ENCODE measurements around the gene MCM3AP. TPM values are rescaled to one million over a fixed set of nuclear protein-coding genes. Genes with fewer than 3 reads are reported as not detected.
A peak's percentile ranks its signal among the peaks of the same experiment; 100 is the strongest.
"Not testable (repeated sequence)": the region's sequence is repeated elsewhere in the genome, so short reads cannot be mapped to it uniquely, and the experiment has no call there.

The MCM3AP gene
- total RNA-seq, 1 donor from 2014 or later, result 107 TPM

DNA sequence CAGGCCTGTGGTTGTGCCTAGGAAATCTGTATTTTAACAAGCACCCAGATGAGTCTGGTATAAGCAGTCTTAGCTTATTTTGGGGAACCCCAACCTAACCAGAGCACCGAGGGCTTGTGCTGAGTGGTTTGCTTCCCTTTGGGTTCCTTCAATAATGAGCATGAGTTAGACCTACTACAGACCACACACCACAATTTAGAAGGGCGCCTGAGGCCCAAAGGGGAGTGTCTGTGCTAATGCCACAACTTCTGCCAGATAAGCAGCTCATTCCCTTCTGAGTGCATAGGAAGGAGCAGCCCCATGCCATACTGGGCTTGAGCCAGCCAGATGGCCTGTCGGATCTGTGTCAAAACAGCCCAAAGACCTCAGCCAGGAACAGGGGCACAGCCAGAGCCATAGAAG is 41.5 kb downstream of the MCM3AP start:
- DNase-seq (ENCODE audit: low spot score), result no peak

GRCh38 chr21:46243325-46243724 is 42.1 kb downstream of the MCM3AP start:
- DNase-seq (ENCODE audit: low spot score), result no peak

DNA sequence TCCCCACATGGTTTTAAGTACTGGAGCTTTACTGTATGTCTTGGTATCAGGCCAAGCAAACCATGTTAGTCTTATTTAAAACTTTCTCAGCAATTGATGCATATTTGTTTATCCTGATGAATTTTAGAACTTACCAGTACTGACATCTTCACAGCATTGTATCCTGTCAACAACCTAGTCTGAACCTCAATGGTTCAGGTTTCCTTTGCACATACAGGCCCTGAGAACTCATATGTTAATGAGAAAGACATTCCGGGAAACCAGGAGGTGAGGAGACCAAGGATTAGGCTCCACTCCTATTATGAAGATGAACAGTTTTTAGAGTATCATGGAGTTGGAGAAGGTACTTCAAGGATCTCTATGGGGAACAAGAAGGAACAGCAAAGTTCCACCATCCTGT is 43.8 kb downstream of the MCM3AP start:
- DNase-seq (ENCODE audit: low spot score), result not testable (repeated sequence)

GRCh38 chr21:46239817-46240325 is 45.5 kb downstream of the MCM3AP start:
- no peak for DNase-seq (ENCODE audit: low spot score)

DNA sequence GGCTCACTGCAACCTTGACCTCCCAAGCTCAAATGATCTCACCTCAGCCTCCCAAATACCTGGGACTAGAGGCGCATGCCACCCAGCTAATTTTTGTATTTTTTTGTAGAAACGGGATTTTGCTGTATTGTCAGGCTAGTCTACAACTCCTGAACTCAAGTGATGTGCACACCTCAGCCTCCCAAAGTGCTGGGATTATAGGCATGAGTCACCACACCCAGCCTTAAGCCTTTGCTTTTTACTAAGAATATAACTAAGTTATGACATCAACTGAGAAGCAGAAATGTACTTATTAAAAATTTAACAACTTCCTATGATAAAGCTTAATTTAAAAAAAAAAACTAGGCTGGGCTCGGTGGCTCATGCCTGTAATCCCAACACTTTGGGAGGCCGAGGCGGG is 47.9 kb downstream of the MCM3AP start:
- no peak for DNase-seq (ENCODE audit: low spot score)

DNA sequence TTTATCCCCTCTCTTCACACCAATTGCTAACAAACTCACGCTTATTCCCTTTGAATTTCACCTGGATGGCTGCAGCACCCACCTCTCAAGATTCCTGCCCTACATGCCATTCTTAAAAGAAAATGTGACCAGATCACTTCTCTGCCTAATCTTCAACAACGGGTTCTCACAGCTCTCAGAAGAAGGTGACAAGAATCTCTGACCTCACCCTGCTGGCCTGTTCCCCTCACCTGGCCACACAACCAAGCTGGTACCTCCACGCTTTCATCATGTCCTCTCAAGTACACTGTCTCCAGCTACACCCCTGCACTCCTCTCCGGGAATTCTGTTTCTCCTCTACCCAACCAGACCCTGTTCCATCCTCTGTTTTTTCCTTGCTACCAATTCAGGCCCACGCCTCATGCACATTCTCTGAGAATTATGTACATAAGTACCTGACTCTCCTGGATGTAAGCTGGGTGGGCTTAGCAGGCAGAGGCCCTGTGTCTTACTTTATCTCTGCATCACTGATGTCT is 50.9 kb downstream of the MCM3AP start:
- no peak for DNase-seq (ENCODE audit: low spot score)

DNA sequence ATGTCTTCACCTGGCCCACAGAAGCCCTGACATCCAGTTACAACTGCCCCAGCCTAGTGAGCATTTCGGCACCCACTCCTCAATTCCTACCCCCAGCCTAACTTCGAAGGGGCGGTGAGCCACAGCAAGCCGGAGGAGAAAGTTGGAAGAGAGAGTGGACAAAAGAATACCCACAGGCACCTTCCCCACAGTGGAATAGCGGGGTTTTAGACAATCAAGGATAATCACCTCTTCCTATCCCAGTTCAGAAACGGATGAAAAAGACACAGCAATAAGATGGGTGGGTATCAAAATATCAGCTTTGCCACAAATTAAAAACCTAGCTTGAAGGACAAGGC is 55.5 kb downstream of the MCM3AP start:
- DNase-seq (ENCODE audit: low spot score), result no peak

DNA sequence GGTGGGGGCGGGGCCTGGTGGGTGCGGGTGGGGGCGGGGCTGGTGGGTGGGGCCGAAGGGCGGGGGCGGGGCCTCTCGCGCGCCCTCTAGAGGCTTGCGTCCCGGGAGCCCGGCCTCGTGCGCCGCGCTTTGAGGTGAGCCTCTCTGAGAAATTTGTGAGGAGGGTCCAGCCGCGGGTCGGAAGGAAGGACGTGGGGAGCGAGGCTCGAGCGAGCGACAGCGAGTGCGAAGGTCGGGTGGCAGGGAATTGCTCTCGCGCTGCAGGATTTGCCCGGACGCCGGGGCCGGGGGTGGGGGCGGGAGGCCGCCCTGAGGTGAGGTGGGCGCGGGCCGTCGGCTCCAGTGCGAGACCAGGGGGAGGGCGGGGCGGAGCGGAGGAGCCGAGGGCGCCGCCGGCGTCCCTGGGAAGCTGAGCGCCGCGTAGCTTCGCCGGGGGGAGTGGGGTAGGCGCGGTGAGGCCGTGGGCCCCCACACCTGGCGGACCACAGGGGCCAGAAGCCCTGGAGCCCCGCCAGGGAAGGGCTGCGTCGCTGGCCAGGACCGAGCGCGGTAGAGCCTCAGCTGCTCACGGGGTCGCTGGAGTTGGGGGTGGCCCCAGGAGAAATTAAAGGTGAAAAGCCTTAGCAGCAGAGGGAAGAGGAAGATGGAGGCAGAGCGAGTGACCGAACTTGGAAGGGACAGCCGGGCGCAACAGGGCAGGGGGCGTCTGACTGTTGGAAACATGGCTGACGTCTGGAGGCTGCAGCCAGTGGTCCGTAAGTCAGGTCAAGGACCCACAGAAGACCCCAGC is 56.1 kb downstream of the MCM3AP start:
- DNase-seq (ENCODE audit: low spot score), result no peak

- peak; percentile 98 for DNase-seq (ENCODE audit: low spot score)
Measured at GRCh38 chr21:46228345-46229051, 56.9 kb downstream of the MCM3AP start, which contains the start of gene LSS. TSS of gene LSS (minus strand) at chr21:46228774. CDS start at chr21:46228745, 29 bp downstream.

DNA sequence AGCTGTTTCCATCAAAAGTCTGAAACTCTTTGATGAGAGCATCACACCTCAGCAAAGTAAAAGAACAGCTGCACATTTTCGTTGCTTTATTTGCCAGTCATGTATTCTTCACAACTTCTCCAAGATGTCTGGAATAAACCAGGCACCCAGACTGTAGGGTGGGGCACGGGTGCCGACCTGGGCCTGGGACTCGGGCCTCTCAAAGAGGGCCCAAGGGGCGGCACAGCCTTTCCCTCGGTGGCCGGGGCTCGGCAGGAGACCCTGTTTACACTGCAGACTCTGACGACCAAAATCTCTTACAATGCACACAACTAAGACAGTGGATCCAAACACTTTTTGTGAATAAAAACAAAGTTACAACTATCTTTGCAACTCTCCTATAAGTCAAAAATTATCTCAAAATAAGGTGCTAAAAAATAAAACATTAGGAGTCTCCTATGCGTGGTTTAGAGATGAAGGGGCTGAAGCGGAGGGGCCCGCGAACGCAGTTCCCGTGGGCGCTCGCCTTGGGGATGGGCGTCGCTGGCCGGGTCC is 57.5 kb downstream of the MCM3AP start:
- DNase-seq (ENCODE audit: low spot score), result no peak

DNA sequence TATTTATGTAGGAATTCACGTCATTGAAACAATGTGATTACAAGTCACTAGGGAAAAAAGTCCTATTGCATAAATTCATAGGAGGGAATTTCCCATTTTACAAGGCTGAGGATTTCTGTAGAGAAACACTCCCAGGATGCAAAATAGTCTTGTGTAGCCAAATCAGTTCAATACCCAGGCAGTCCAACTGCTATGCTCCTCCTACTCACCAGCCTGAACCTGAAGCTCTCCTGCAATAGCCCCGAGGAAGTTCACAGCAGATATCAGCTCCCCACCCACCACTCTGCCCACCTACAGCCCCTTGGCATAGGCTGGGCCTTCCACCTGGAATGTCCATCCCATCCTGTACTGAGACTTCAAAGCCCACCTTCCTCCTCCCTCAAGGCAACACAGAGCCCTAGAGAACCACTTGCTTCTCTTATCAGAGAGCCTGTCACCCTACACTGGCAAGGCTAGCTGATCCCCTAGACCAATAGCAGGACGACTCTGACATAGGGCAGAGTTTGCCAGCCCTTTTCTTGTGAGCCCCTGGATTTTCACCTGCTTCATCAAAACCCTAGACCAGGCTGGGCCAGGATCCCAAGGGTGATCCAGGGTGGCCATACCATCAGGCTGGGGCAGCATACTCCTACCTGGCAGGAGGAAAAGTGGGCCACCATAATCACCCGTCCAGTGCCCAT is 58.4 kb downstream of the MCM3AP start:
- no peak for DNase-seq (ENCODE audit: low spot score)

DNA sequence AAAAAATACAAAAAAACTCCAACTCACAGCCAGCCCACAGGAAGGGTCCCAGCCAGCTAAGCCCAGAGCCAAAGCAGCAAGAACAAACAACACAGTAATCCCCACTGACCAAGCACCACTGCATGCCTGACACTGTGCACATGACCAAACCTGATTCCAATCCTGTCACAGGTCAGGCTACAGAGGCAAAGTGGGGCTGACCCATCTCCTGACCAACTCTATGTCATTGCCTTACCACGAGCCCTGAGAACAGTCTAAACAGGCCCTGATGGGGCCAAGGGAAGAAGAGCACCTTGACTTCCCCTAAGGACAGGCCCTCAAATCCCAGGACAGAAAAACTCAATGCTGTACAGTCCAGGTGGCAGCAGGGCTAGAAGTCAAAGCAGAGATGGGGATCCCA is 59.3 kb downstream of the MCM3AP start:
- no peak for DNase-seq (ENCODE audit: low spot score)

GRCh38 chr21:46223661-46224060 is 61.8 kb downstream of the MCM3AP start:
- DNase-seq (ENCODE audit: low spot score), result not testable (repeated sequence)

GRCh38 chr21:46223217-46223616 is 62.2 kb downstream of the MCM3AP start:
- no peak for DNase-seq (ENCODE audit: low spot score)

DNA sequence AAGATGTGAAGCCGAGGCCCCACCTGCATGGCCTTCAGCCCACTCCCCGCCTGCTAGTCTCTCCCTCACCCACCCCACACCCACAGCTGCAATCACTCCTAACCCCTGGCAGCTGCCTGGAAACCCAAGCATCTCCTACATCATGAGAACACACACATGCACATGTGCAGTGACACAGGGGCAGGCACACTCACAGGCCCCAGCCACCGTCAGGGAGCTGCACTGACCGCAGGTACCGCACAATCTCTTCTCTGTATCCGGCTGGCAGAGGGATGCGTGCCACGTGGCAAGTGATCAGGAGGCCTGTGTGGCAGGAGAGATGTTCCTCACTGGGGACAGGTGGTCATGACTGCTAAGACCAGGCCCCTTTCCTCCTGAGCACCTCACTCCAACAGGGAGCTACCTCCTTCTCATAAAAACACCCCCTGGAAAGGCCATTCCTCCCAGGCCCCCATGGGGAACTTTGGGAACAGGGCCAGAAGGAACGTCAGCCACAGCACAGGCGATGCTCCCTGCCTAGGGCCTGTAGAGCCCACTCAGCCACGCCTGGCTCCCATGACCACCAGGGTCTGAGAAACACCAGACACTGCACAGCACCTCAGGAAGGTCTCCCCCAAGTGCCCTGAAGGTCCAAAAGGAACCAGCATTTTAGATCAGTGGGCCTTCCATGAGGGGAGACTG is 62.8 kb downstream of the MCM3AP start:
- no peak for DNase-seq (ENCODE audit: low spot score)

GRCh38 chr21:46221664-46222435 is 63.6 kb downstream of the MCM3AP start:
- no peak for DNase-seq (ENCODE audit: low spot score)

DNA sequence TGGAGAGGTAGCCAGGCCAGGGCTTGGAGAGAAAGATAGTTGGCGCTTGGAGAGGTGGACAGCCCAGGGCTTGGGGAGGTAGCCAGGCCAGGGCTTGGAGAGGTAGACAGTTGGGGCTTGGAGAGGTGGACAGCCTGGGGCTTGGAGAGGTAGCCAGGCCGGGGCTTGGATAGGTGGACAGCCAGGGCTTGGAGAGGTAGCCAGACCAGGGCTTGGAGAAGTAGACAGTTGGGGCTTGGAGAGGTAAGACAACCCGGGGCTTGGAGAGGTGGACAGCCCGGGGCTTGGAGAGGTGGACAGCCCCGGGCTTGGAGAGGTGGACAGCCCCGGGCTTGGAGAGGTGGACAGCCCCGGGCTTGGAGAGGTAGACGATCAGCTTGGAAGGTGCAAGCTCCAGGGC is 64.6 kb downstream of the MCM3AP start:
- no peak for DNase-seq (ENCODE audit: low spot score)

DNA sequence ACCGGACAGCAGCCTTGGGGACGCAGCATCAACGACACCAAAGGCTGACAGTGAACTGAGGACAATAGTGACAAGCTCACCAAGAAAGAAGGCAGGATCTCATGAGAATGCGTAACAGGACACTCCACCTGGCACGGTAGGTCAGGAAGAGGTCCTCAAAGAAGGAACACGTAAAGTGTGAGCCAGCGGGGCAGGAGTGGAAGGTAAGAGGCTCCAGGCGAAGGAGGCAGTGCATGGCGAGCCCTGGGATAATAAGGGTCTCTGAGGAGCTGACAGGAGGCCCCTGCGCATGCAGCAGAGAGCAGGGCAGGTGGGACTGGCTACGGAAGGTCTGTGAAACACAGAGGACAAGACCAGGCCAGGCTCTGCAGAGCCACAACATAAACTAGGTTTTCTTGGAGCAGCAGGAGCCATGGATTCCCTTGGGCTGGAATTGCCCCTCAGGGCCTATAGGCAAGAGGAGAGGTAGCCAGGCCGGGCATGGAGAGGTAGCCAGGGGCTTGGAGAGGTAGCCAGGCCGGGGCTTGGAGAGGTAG is 65.1 kb downstream of the MCM3AP start:
- no peak for DNase-seq (ENCODE audit: low spot score)

DNA sequence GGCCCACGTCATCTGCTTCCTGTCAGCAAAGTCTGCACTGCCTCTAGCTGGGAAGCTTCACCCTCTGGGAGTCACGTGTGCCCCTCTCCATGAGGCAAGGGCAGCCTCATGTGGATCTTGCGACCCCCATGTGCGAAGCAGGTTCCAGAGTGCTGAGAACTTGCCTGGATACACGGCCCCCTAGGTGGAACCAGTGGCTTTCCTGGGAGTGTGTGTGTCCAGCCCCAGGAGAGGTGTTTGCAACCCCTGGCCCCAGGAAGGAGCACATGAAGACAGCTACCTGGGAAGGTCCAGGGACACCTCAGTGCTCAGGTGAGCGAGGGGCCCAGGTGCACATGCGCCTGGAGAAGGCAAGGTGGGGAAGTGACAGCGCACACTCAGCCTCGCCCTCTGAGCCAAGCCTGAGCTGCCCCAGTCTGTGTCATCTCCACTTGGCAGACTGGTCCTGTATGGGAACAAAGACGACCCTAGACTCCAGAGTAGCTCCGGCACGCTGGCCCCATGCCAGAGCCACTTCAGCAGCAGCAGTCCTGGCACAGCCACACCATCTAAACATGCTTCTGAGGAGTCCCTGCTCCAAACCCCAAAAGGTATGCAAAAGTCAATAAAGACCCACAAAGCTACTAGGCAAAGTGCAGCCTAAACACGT is 65.7 kb downstream of the MCM3AP start:
- DNase-seq (ENCODE audit: low spot score), result no peak
